Endothelial cell of umbilical vein (primary cell): Measurements from ENCODE around the gene ETV3L. TPM values are rescaled to one million over a fixed set of nuclear protein-coding genes. Genes with fewer than 3 reads are reported as not detected.

Experiments
- BruUV-seq: library from RNA; stranded (reverse); fragments of 400-500 nt; replicated peaks from 2 replicates; lab custom pipeline; 2021; lab: Mats Ljungman, UMichigan
- CTCF ChIA-PET: fragments of 300-600, 350-600 bp; sonication (Branson Sonifier 250); formaldehyde crosslinking; loops from one replicate; lab custom pipeline; 2021; ENCODE audit warnings: antibody characterized with exemption, inconsistent platforms; lab: Charles Lee
- POLR2A ChIA-PET: fragments of 300-600, 350-600 bp; sonication (Branson Sonifier 250); formaldehyde crosslinking; loops from one replicate; lab custom pipeline; 2021; ENCODE audit warnings: antibody characterized with exemption, inconsistent platforms; lab: Charles Lee
- DNase-seq: peaks from one replicate; pipeline ENCODE4 v3.0.0-alpha.2; 2011; ENCODE audit warnings: low read depth, low spot score
- FAIRE-seq: peaks from 2 replicates; lab custom pipeline; 2011; peaks lifted over from hg19 to GRCh38; lab: Jason Lieb, UNC
- H2AFZ ChIP-seq: 2 replicates; pipeline ENCODE4 v1.6.0; 2012; ENCODE audit warnings: low read depth, low read length, control low read depth, inconsistent platforms
- H3K27ac ChIP-seq: 2 replicates; pipeline ENCODE4 v1.5.1; 2011; ENCODE audit warnings: low read depth, mild to moderate bottlenecking, control low read depth, low read length, moderate library complexity; ENCODE audit not compliant: insufficient read depth
- H3K27me3 ChIP-seq, 2 experiments: 2 replicates each; pipeline versions ENCODE4 v1.6.0 to v1.6.1; 2011; ENCODE audit warnings: low read length in 2 of 2, mixed read lengths in 1 of 2; ENCODE audit not compliant: control insufficient read depth in 2 of 2, insufficient read depth in 2 of 2
- H3K36me3 ChIP-seq, 2 experiments: 2 replicates in 1 of 2; 3 replicates in 1 of 2; pipeline ENCODE4 v1.5.1; 2011; ENCODE audit warnings: low read length in 2 of 2, mild to moderate bottlenecking in 1 of 2, moderate library complexity in 1 of 2; ENCODE audit not compliant: control insufficient read depth in 2 of 2, insufficient read depth in 2 of 2; ENCODE audit errors: extremely low read depth in 1 of 2
- H3K4me1 ChIP-seq: 3 replicates; pipeline ENCODE4 v1.5.1; 2011; ENCODE audit warnings: mild to moderate bottlenecking, low read length; ENCODE audit not compliant: control insufficient read depth, insufficient read depth; ENCODE audit errors: extremely low read depth
- H3K4me2 ChIP-seq: 2 replicates; pipeline ENCODE4 v1.6.1; 2011; ENCODE audit warnings: low read length, control low read depth, mixed read lengths; ENCODE audit not compliant: insufficient read depth
- H3K4me3 ChIP-seq, 3 experiments: fragments of 200-600 bp in 1 of 3; sonication (generic), shearing (Covaris generic) in 1 of 3; replicated peaks in 1 of 3; 2 replicates each; pipeline ENCODE4 v1.5.1; 2011 to 2016; ENCODE audit warnings: control low read depth in 3 of 3, low read length in 3 of 3, mild to moderate bottlenecking in 2 of 3, inconsistent platforms in 1 of 3, low read depth in 1 of 3, moderate library complexity in 1 of 3; ENCODE audit not compliant: insufficient read depth in 1 of 3
- H3K79me2 ChIP-seq: 2 replicates; pipeline ENCODE4 v1.6.0; 2012; ENCODE audit warnings: low read length, inconsistent platforms; ENCODE audit not compliant: control insufficient read depth, insufficient read depth
- H3K9ac ChIP-seq: replicated peaks from 2 replicates; pipeline ENCODE3; 2011; ENCODE audit warnings: low read length, control low read depth; ENCODE audit not compliant: insufficient read depth; ENCODE audit errors: extremely low read depth
- H3K9me1 ChIP-seq: replicated peaks from 3 replicates; pipeline ENCODE4 v1.6.0; 2011; ENCODE audit warnings: mild to moderate bottlenecking, low read length; ENCODE audit not compliant: control insufficient read depth, insufficient read depth; ENCODE audit errors: extremely low read depth
- H3K9me3 ChIP-seq: replicated peaks from 2 replicates; pipeline ENCODE4 v1.5.1; 2012; ENCODE audit warnings: low read length, inconsistent platforms; ENCODE audit not compliant: control insufficient read depth, insufficient read depth
- H4K20me1 ChIP-seq: replicated peaks from 2 replicates; pipeline ENCODE3; 2011; ENCODE audit warnings: mild to moderate bottlenecking, low read length; ENCODE audit not compliant: control insufficient read depth, insufficient read depth; ENCODE audit errors: extremely low read depth
- EZH2 ChIP-seq: IDR thresholded peaks from 2 replicates; pipeline ENCODE4 v1.6.1; 2012; ENCODE audit warnings: borderline replicate concordance, low read depth, mild to moderate bottlenecking, moderate library complexity, low read length, inconsistent platforms; ENCODE audit not compliant: severe bottlenecking
- FOS ChIP-seq: IDR thresholded peaks from 2 replicates; pipeline ENCODE4 v1.6.1; 2011; ENCODE audit warnings: mild to moderate bottlenecking, low read length, moderate library complexity, borderline replicate concordance; ENCODE audit not compliant: insufficient read depth
- GATA2 ChIP-seq: IDR thresholded peaks from 2 replicates; pipeline ENCODE4 v1.7.0; 2011; ENCODE audit warnings: low read depth, mild to moderate bottlenecking, moderate library complexity, mixed read lengths, low read length; ENCODE audit not compliant: insufficient read length, insufficient read depth
- JUN ChIP-seq: IDR thresholded peaks from 2 replicates; pipeline ENCODE4 v1.6.1; 2011; ENCODE audit warnings: borderline replicate concordance, low read depth; ENCODE audit not compliant: insufficient read length, insufficient read depth
- MYC ChIP-seq: IDR thresholded peaks from one replicate; pipeline ENCODE4 v1.6.1; 2011; ENCODE audit warnings: mild to moderate bottlenecking, low read depth, low read length
- POLR2A ChIP-seq: IDR thresholded peaks from 2 replicates; pipeline ENCODE4 v1.6.1; 2012; ENCODE audit warnings: low read depth, mild to moderate bottlenecking, control low read depth, low read length
- POLR2AphosphoS5 ChIP-seq: IDR thresholded peaks from 2 replicates; pipeline ENCODE4 v1.6.1; 2012; ENCODE audit warnings: low read depth, mild to moderate bottlenecking, control low read depth, low read length, moderate library complexity; ENCODE audit not compliant: insufficient read depth
- dilution Hi-C: fragments of 300-500 bp; cut with MboI; formaldehyde crosslinking; loops from one replicate; pipeline ENCODE4 v1.15.0; 2019; ENCODE audit warnings: low sequenced_read_pairs; ENCODE audit not compliant: extremely low pct_ligation_motif_present
- intact Hi-C: fragments of 100-400 bp; cut with micrococcal nuclease; formaldehyde crosslinking; loops from one replicate; pipeline ENCODE4 v1.10.0; 2022
- polyA plus RNA-seq, 4 experiments: library from polyadenylated mRNA; depleted of rRNA in 3 of 4; stranded (reverse) in 3 of 4; unstranded in 1 of 4; fragments of >200 nt; gene quantifications; 2 replicates each; pipeline versions ENCODE4 v1.2.1 to v1.2.3, GENCODE V29; 2011 to 2012; ENCODE audit warnings: missing spikeins in 1 of 4
- total RNA-seq: library from RNA; stranded (reverse); gene quantifications from 2 replicates; pipeline ENCODE4 v1.2.3, GENCODE V29; 2021
- TF ChIP-seq, protein P1 (sequence below): IDR thresholded peaks from 2 replicates; pipeline ENCODE4 v1.6.1; 2011; ENCODE audit not compliant: insufficient read depth, insufficient read length
- TF ChIP-seq, protein P2 (sequence below), 2 donors: IDR thresholded peaks; 1 replicate in 1 of 2; 2 replicates in 1 of 2; pipeline ENCODE4 v1.5.1; 2011; ENCODE audit warnings: low read length in 2 of 2, mild to moderate bottlenecking in 2 of 2, moderate library complexity in 2 of 2, control low read depth in 1 of 2, inconsistent platforms in 1 of 2, low read depth in 1 of 2; ENCODE audit not compliant: insufficient read depth in 1 of 2; ENCODE audit errors: extremely low read depth in 1 of 2

Gene ETV3L
- total and polyA plus RNA-seq, 2 donors (not counting 3 experiments of a cell fraction or from before 2014, with no cell fraction given) = not detected

- Histone ChIP-seq H3K9me3 (no peaks in the 10 kb centered on the region), H4K20me1 (no peaks in the 10 kb centered on the region), H3K4me2 (no peak overlapping the region), H3K4me3 (no peak overlapping the region), H3K36me3 (no peaks in the 10 kb centered on the region), H3K4me1 (no peaks in the 10 kb centered on the region), H3K79me2 (no peaks in the 10 kb centered on the region), H3K27me3 (peaks cover 9 to 16% of the 10 kb centered on the region in 2 experiments), H2AFZ (no peak overlapping the region), H3K9ac (no peak overlapping the region), H3K27ac (no peak overlapping the region), H3K9me1 (no peaks in the 10 kb centered on the region)
- FAIRE-seq (no peak), DNase-seq (no peak)
- BruUV-seq = no TSS peak
- ChIA-PET CTCF (interaction anchor here (0.9 to 14.4 kb wide), 2 partner anchors 22 to 44 kb away, joined by 3 to 160 read pairs; no protein-coding TSS in a partner anchor), POLR2A (no interaction called here)
- no peak for TF ChIP-seq MYC
- TF ChIP-seq, protein P1, sequence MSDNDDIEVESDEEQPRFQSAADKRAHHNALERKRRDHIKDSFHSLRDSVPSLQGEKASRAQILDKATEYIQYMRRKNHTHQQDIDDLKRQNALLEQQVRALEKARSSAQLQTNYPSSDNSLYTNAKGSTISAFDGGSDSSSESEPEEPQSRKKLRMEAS = no peak
- TF ChIP-seq JUN = no peak
- TF ChIP-seq EZH2 = no peak
- no peak for TF ChIP-seq FOS
- no peak for TF ChIP-seq POLR2A
- no peak for TF ChIP-seq POLR2AphosphoS5
- no peak for TF ChIP-seq GATA2
- TF ChIP-seq, protein P2, sequence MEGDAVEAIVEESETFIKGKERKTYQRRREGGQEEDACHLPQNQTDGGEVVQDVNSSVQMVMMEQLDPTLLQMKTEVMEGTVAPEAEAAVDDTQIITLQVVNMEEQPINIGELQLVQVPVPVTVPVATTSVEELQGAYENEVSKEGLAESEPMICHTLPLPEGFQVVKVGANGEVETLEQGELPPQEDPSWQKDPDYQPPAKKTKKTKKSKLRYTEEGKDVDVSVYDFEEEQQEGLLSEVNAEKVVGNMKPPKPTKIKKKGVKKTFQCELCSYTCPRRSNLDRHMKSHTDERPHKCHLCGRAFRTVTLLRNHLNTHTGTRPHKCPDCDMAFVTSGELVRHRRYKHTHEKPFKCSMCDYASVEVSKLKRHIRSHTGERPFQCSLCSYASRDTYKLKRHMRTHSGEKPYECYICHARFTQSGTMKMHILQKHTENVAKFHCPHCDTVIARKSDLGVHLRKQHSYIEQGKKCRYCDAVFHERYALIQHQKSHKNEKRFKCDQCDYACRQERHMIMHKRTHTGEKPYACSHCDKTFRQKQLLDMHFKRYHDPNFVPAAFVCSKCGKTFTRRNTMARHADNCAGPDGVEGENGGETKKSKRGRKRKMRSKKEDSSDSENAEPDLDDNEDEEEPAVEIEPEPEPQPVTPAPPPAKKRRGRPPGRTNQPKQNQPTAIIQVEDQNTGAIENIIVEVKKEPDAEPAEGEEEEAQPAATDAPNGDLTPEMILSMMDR (IDR thresholded peaks at IDR 0.05; ENCODE audit: extremely low read depth in 1 of 2, insufficient read depth in 1 of 2, low read depth in 1 of 2, low read length in 2 of 2) = no peak
- intact Hi-C loops (no loop called here), dilution Hi-C loops (no loop called here)
Measured at GRCh38 chr1:157112186-157112867, 12.7 kb upstream of the ETV3L start.
